A673 (cell line): ENCODE results near the gene PNPLA2. TPM values are rescaled to one million over a fixed set of nuclear protein-coding genes. Genes with fewer than 3 reads are reported as not detected.

Experiments
- BruUV-seq: library from RNA; stranded (reverse); fragments of 400-500 nt; replicated peaks from 2 replicates; lab custom pipeline; 2021; lab: Mats Ljungman, UMichigan
- CTCF ChIA-PET: fragments of 300-600 bp; sonication (Branson Sonifier 250); formaldehyde crosslinking; loops from one replicate; lab custom pipeline; 2022; ENCODE audit warnings: antibody characterized with exemption; lab: Charles Lee
- POLR2A ChIA-PET: fragments of 300-600 bp; sonication (Branson Sonifier 250); formaldehyde crosslinking; loops from one replicate; lab custom pipeline; 2022; ENCODE audit warnings: antibody characterized with exemption; ENCODE audit not compliant: low non-redundant PET; lab: Charles Lee
- DNase-seq: peaks from one replicate; pipeline ENCODE4 v3.0.0-alpha.2; 2015; ENCODE audit warnings: low spot score
- H3K27ac ChIP-seq: fragments of 200-600 bp; sonication (generic); 2 replicates; pipeline ENCODE4 v1.5.1; 2016; ENCODE audit warnings: mixed run types, low read depth, mild to moderate bottlenecking, mixed read lengths, antibody characterized with exemption, low read length; ENCODE audit not compliant: poor library complexity, severe bottlenecking
- H3K27me3 ChIP-seq: fragments of 200-600 bp; sonication (generic); replicated peaks from 2 replicates; pipeline ENCODE4 v1.6.1; 2017; ENCODE audit warnings: mixed run types, low read depth, mild to moderate bottlenecking, mixed read lengths, antibody characterized with exemption, low read length; ENCODE audit not compliant: insufficient read depth, poor library complexity
- H3K36me3 ChIP-seq: fragments of 200-600 bp; sonication (generic); 2 replicates; pipeline ENCODE4 v1.6.1; 2016; ENCODE audit warnings: mixed run types, mild to moderate bottlenecking, mixed read lengths, antibody characterized with exemption, low read length; ENCODE audit not compliant: insufficient read depth, poor library complexity, severe bottlenecking
- H3K4me1 ChIP-seq: fragments of 200-600 bp; sonication (generic); 2 replicates; pipeline ENCODE4 v1.6.1; 2017; ENCODE audit warnings: mixed run types, mild to moderate bottlenecking, mixed read lengths, antibody characterized with exemption, low read length; ENCODE audit not compliant: insufficient read depth, poor library complexity, severe bottlenecking
- H3K4me3 ChIP-seq: fragments of 200-600 bp; sonication (generic); 2 replicates; pipeline ENCODE4 v1.5.1; 2016; ENCODE audit warnings: low read depth, mixed run types, mild to moderate bottlenecking, mixed read lengths, low read length; ENCODE audit not compliant: poor library complexity, severe bottlenecking
- H3K9me3 ChIP-seq: fragments of 200-600 bp; sonication (generic); 2 replicates; pipeline ENCODE4 v1.6.1; 2016; ENCODE audit warnings: mixed run types, low read depth, mild to moderate bottlenecking, mixed read lengths, antibody characterized with exemption, low read length; ENCODE audit not compliant: poor library complexity, severe bottlenecking
- CTCF ChIP-seq: fragments of 300-800, 200-600 bp; sonication (generic); conservative IDR thresholded peaks from 2 replicates; pipeline ENCODE4 v1.5.1; 2017; ENCODE audit warnings: low read depth, mild to moderate bottlenecking, antibody characterized with exemption, low read length, moderate library complexity, mixed read lengths
- EZH2 ChIP-seq: fragments of 200-600 bp; sonication (generic); IDR thresholded peaks from 2 replicates; pipeline ENCODE4 v1.6.1; 2017; ENCODE audit warnings: borderline replicate concordance, low read depth, mild to moderate bottlenecking, mixed read lengths, antibody characterized with exemption, low read length; ENCODE audit not compliant: poor library complexity, severe bottlenecking
- intact Hi-C: fragments of 100-400 bp; cut with micrococcal nuclease; formaldehyde crosslinking; loops from one replicate; pipeline ENCODE4 v1.10.0; 2022; ENCODE audit not compliant: unreplicated experiment
- total RNA-seq: library from RNA; stranded (reverse); gene quantifications from 2 replicates; pipeline ENCODE4 v1.2.3, GENCODE V29; 2021

PNPLA2 gene
- total RNA-seq, 1 experiment from 2014 or later: 45.4 TPM

DNA sequence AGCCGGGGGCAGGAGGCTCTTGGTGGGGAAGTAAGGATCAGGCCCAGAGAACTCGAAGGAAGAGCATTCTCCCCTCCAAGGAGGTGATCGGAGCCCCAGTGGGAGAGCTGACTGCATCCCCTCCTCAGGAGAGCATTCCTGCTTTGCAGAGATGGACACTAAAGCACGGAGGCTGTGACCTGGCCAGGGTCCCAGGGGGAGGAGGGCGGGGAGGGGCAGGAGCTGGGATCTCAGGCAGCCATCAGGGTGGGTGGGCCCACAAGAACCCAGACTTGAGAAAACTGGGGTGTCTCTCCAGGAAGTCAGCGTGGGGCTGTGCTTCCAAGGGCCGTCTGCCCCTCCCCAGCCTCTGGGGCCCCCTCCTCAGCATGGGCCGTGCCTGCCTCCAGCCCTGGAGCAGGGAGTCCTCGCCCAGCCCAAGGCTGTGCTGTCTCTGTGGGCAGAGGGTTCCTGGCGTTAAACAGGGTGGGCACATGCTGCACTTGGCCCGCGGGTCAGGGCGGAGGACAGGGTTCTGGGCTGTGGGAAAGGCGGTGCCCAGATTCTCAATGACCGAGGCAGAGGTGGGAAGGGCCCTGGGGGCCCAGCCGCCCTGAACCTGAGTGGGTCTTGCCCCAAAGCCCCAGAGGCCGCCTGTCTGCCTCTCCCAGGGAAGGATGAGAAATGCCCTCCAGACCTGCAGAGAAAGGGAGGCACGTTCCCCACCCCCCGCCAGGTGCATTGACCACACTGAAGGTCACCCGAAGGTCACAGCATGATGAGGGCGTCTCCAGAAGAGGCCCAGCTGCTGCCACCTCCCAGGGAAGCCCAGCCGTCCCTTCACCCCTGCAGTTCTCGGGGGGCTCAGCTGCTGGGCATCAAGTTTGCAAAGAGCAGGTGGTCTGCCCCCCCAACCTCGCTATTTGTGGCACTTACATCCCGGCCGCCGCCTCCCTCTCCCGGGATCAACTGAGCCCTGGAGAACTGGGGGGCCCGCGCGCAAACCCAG is 29.5 kb upstream of the PNPLA2 start:
- TF ChIP-seq EZH2 (no peak), CTCF (no peak)
- Histone ChIP-seq H3K27me3 (no peaks in the 10 kb centered on the region), H3K4me1 (peaks cover 3% of the 10 kb centered on the region), H3K9me3 (no peaks in the 10 kb centered on the region), H3K36me3 (no peaks in the 10 kb centered on the region), H3K4me3 (no peak overlapping the region), H3K27ac (no peak overlapping the region)
- CTCF ChIA-PET: interaction anchor here (0.7 kb wide), 1 partner anchor 20 kb away, joined by 5 read pairs; no protein-coding TSS in a partner anchor
- POLR2A ChIA-PET: no interaction called here
- DNase-seq: no peak
- intact Hi-C loops: no loop called here
- BruUV-seq: no TSS peak

- no peaks in the 10 kb centered on the region for H3K9me3 ChIP-seq
- H3K27me3 ChIP-seq: no peaks in the 10 kb centered on the region
- ChIA-PET CTCF (interaction anchor here (0.7 kb wide), 1 partner anchor 19 kb away, joined by 5 read pairs; no protein-coding TSS in a partner anchor), POLR2A (no interaction called here)
- DNase-seq: peak; percentile 67
- TF ChIP-seq EZH2 (no peak), CTCF (no peak)
- H3K36me3 ChIP-seq: peaks cover 2% of the 10 kb centered on the region
- no TSS peak for BruUV-seq
- peaks cover 3% of the 10 kb centered on the region for H3K4me1 ChIP-seq
- intact Hi-C loops: no loop called here
- no peak within 1 kb of the TSS for H3K27ac ChIP-seq
- no peak within 1 kb of the TSS for H3K4me3 ChIP-seq
Observed at GRCh38 chr11:789943-790342, 28.8 kb upstream of the PNPLA2 start, which contains the start of gene CEND1. Gene CEND1, minus strand, starts transcription at chr11:790090. Its CDS starts 1,514 bp downstream, at chr11:788576.

DNA sequence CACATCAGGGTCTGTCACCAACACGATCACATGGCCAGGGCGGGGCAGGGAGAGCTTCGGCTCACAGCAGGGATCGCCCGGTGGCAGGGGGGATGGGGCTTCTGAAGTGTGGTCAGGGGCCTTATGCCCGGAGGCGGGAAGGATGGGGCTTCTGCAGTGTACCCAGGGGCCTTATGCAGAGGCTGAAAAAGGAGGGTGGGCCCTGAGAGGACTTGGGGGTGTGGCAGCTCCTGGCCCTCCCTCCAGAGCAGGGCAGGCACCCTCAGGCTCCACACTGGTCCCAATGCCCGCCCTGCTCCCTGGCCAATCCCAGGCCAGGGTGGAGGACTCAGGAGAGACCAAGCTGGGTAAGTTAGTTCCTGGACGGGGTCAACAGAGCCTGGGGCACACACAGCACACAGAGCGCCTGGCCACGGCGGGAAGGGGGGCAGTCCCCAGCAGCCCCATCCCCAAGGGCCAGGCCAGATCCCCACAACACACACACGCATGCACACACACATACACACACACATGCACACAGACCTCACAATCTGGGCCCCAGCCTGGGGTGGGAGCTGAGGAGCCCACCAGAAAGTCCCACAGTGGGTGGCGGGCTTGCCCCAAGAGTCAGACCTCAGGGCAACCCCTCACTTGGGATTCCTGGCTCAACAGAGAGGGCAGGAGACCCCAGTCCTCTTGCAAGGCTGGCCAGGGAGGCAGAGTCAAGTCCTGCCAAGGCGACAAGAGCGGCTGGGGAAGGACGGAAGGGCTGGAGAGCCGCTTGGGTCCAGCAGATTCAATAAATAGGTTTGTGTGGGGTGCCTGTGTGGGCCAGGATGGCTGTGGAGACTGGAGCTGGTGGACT is 27.8 kb upstream of the PNPLA2 start:
- intact Hi-C loops: no loop called here
- no peak for TF ChIP-seq EZH2
- no peak for TF ChIP-seq CTCF
- ChIA-PET CTCF (no interaction called here), POLR2A (interaction anchor here (0.6 kb wide), 1 partner anchor 1631 kb away, joined by 16 read pairs; no protein-coding TSS in a partner anchor)
- Histone ChIP-seq H3K27me3 (no peaks in the 10 kb centered on the region), H3K4me3 (no peak overlapping the region), H3K9me3 (no peaks in the 10 kb centered on the region), H3K4me1 (peaks cover 10% of the 10 kb centered on the region), H3K27ac (no peak overlapping the region), H3K36me3 (peaks cover 2% of the 10 kb centered on the region)
- DNase-seq: no peak
- no TSS peak for BruUV-seq
